ENCODE results near the gene PLXNA1. TPM values are rescaled to one million over a fixed set of nuclear protein-coding genes. Genes with fewer than 3 reads are reported as not detected.

Gene PLXNA1
- total RNA-seq, 1 experiment from 2014 or later, result 30.3 TPM

GRCh38 chr3:127018306-127018828, 35.5 kb downstream of the PLXNA1 start:
- peaks cover 4 to 12% of the 10 kb centered on the region in 2 experiments; a peak in 2 of 4 replicates for H3K36me3 ChIP-seq (ENCODE audit: control insufficient read depth in 1 of 2, insufficient read depth in 2 of 2, low read length in 2 of 2)
- no peak for DNase-seq (ENCODE audit: low read depth, low spot score)
- ChIA-PET POLR2A (no interaction called here), CTCF (no interaction called here), RAD21 (ENCODE audit: low non-redundant PET in 1 of 2, low total read pairs in 2 of 2, uncharacterized antibody in 2 of 2, unreplicated experiment in 2 of 2) (no interaction called here)
- no peak overlapping the region for H3K9ac ChIP-seq (ENCODE audit: low read length)
- no peaks in the 10 kb centered on the region for H3K4me1 ChIP-seq (ENCODE audit: control insufficient read depth in 1 of 2, insufficient read depth in 2 of 2, low read length in 2 of 2)
- H4K20me1 ChIP-seq (ENCODE audit: insufficient read depth), result no peaks in the 10 kb centered on the region
- no peaks in the 10 kb centered on the region for H3K79me2 ChIP-seq (ENCODE audit: insufficient read depth, low read length)
- no TSS peak for BruUV-seq (replicated peaks)
- no peak for ATAC-seq
- TF ChIP-seq FOSL1 (IDR thresholded peaks at IDR 0.05; ENCODE audit: low read depth) (no peak), REST (IDR thresholded peaks at IDR 0.05; ENCODE audit: low read depth) (no peak), EZH2phosphoT487 (IDR thresholded peaks at IDR 0.05; ENCODE audit: borderline replicate concordance) (no peak), CTCF (IDR thresholded peaks at IDR 0.05 in 2 of 3, conservative IDR thresholded peaks at IDR 0.05 in 1 of 3; ENCODE audit: borderline replicate concordance in 1 of 3, insufficient read depth in 1 of 3, low read depth in 2 of 3, low read length in 2 of 3) (no peak), SRF (IDR thresholded peaks at IDR 0.05; ENCODE audit: low read depth) (no peak), ZFX (IDR thresholded peaks at IDR 0.05) (no peak), JUND (IDR thresholded peaks at IDR 0.05) (no peak), CEBPB (IDR thresholded peaks at IDR 0.05; ENCODE audit: low read depth) (no peak), ELF1 (IDR thresholded peaks at IDR 0.05; ENCODE audit: borderline replicate concordance, low read depth) (no peak), MAX (IDR thresholded peaks at IDR 0.05) (no peak), YY1 (IDR thresholded peaks at IDR 0.05; ENCODE audit: extremely low read depth, insufficient replicate concordance, low read depth, low read length) (no peak), ZBTB33 (IDR thresholded peaks at IDR 0.05; ENCODE audit: extremely low read depth, insufficient replicate concordance, low read length) (no peak), CBX3 (IDR thresholded peaks at IDR 0.05; ENCODE audit: low read depth) (no peak), ZNF274 (IDR thresholded peaks at IDR 0.05; ENCODE audit: low read depth, low read length) (no peak), EGR1 (IDR thresholded peaks at IDR 0.05; ENCODE audit: low read depth) (no peak), POLR2A (IDR thresholded peaks at IDR 0.05; ENCODE audit: borderline replicate concordance, extremely low read depth, insufficient read depth, insufficient read length) (no peak), POLR2AphosphoS5 (IDR thresholded peaks at IDR 0.05; ENCODE audit: low read depth, low read length) (no peak)
- H3K27ac ChIP-seq (ENCODE audit: low read depth, low read length), result no peak overlapping the region
- no peaks in the 10 kb centered on the region for H3K9me2 ChIP-seq (ENCODE audit: insufficient read depth)
- no peak overlapping the region for H3K4me3 ChIP-seq (replicated peaks in 1 of 2; ENCODE audit: low read depth in 1 of 2, low read length in 2 of 2)
- H2AFZ ChIP-seq (ENCODE audit: low read depth, low read length, poor library complexity, severe bottlenecking), result no peak overlapping the region
- no peaks in the 10 kb centered on the region for H3K9me3 ChIP-seq (ENCODE audit: control insufficient read depth in 1 of 2, insufficient read depth in 1 of 2, low read depth in 1 of 2, low read length in 2 of 2)
- no peak overlapping the region for H3K4me2 ChIP-seq (ENCODE audit: low read length)
- no peaks in the 10 kb centered on the region for H3K27me3 ChIP-seq (ENCODE audit: insufficient read depth, low read length)
- intact Hi-C loops (cut with micrococcal nuclease), result no loop called here
